AG09309 (cell line): ENCODE results near the gene GNG12.

Source experiments
- DNase-seq: peaks from one replicate; pipeline ENCODE4 v3.0.0-alpha.2; 2010; ENCODE audit warnings: low read depth
- H3K4me3 ChIP-seq: 2 replicates; pipeline ENCODE4 v1.5.1; 2011; ENCODE audit warnings: mild to moderate bottlenecking, low read depth, low read length, moderate library complexity; ENCODE audit not compliant: control insufficient read depth
- CTCF ChIP-seq: IDR thresholded peaks from 2 replicates; pipeline ENCODE4 v1.5.1; 2011; ENCODE audit warnings: mild to moderate bottlenecking, low read depth, low read length, inconsistent platforms; ENCODE audit not compliant: insufficient read depth, control insufficient read depth; ENCODE audit errors: missing control alignments

The GNG12 gene

GRCh38 chr1:67683316-67683715 lies 150.0 kb downstream of the GNG12 start:
- TF ChIP-seq CTCF: no peak
- no peak for DNase-seq
- H3K4me3 ChIP-seq: no peak overlapping the region

GRCh38 chr1:67682659-67683197 lies 150.5 kb downstream of the GNG12 start:
- no peak for TF ChIP-seq CTCF
- no peak overlapping the region for H3K4me3 ChIP-seq
- DNase-seq: peak; percentile 71

GRCh38 chr1:67680486-67680885 lies 152.8 kb downstream of the GNG12 start:
- H3K4me3 ChIP-seq: no peak overlapping the region
- DNase-seq: no peak
- TF ChIP-seq CTCF: no peak

- TF ChIP-seq CTCF: no peak
- no peak for DNase-seq
- no peak overlapping the region for H3K4me3 ChIP-seq
Measured at GRCh38 chr1:67679691-67680090, 153.6 kb downstream of the GNG12 start.

GRCh38 chr1:67677930-67678329 lies 155.3 kb downstream of the GNG12 start:
- no peak overlapping the region for H3K4me3 ChIP-seq
- no peak for TF ChIP-seq CTCF
- DNase-seq: no peak

- no peak for TF ChIP-seq CTCF
Measured at GRCh38 chr1:67677408-67677807, 155.9 kb downstream of the GNG12 start.

GRCh38 chr1:67676946-67677345 lies 156.3 kb downstream of the GNG12 start:
- no peak for TF ChIP-seq CTCF
- H3K4me3 ChIP-seq: no peak overlapping the region

More at GRCh38 chr1:67677408-67677807, 155.9 kb downstream of the GNG12 start:
- H3K4me3 ChIP-seq: no peak overlapping the region
- no peak for DNase-seq

More at GRCh38 chr1:67676946-67677345, 156.3 kb downstream of the GNG12 start:
- DNase-seq: no peak
